Measurements from ENCODE around the gene FAM131C.
A peak's percentile ranks its signal among the peaks of the same experiment; 100 is the strongest.
"Not testable (repeated sequence)": the region's sequence is repeated elsewhere in the genome, so short reads cannot be mapped to it uniquely, and the experiment has no call there.

Gene FAM131C

DNA sequence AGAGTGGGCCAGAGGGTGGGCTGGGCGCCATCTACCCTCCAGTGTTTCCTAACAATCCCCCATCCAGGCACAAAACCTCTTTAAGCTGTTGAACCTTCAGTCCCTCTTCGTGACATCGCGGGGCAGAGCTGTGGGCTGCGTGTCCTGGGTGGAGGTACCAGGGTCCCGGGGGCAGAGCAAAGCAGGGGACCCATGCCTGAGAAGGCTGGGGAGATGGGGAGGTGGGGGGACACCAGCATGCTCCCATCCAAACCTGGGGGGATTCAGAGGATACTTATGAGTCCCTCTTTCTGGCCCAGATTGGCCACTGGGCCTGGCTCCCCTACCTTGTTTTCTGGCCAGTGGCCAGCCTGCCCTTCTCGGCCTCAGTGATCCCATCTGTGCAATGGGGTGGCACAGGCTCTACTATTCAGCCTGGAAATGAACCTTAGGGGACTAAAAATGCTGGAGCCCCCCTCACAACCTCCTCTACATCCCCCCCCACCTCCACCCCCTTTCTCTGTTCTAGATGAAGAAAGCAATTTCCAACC, 40.3 kb downstream of the FAM131C start:
- DNase-seq (ENCODE audit: low spot score) = not testable (repeated sequence)

DNA sequence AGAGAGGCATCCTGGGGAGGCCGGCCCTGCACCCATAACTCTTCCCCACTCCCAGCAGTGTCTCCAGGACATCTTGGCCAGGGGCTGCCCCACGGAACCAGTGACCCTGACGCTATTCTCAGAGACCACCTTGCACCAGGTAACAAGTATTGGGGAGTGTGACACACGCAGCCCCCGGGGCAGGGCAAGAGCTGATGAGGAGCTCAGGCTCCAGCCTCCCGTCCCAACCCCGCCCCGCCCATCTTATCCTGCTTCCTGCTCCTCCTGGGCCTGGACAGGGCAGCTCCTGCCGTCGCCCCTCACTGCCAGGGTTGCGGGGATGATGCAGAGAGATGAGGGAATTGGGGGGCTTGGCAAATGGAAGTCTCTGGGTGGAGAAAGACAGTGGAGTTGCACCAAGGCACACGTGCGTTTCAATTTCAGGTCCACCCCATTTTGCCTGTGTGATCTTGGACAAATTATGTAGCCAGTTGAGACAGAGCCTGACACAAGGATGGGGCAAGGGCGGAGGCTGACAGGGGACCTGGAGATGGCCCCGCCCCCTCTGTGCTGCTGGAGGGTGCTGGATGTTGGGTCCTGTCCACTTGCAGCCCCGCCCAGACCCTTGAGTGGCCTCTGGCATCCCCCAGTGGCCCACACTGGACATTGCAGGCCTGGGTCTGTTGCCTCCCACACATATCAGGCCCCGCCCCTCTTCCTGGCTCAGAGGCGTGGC, 40.9 kb downstream of the FAM131C start:
- DNase-seq (ENCODE audit: low spot score) = peak; percentile 61

DNA sequence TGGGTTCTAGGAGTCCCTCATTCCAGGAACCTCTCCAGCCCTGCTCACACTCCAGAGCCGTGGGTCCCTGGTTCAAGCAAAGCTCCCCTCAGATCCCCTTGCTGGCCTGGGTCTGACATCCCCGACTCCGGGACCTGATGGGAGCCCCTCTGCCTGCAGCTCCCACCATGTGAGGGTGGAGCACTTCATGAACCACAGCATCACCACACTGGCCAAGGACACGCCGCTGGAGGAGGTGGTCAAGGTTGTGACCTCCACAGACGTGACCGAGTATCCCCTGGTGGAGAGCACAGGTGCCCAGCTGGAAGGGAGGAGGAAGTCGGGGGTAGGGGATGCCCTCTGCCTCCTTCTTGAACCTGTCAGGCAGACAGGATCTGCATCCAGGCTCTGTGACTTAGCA, 41.9 kb downstream of the FAM131C start:
- no peak for DNase-seq (ENCODE audit: low spot score)

DNA sequence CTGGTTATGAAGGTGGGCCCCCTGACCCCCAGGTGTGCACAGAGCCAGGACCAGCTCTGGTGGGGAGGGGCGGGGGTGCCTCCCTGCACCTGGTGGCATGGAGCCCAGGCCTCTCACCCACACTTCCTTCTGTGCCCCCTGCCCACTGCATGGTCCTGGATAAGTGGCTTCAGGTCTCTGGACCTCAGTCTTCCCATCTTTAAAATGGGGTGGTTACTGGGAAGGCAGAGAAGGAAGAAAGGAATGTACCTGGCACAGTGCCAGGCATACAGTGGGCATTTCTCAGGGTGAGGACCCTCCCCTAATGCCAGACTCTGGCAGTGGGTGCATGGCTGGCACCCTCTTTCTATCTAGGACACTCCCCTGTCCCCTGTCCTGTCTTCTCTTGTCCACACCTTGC, 44.2 kb downstream of the FAM131C start:
- no peak for DNase-seq (ENCODE audit: low spot score)

DNA sequence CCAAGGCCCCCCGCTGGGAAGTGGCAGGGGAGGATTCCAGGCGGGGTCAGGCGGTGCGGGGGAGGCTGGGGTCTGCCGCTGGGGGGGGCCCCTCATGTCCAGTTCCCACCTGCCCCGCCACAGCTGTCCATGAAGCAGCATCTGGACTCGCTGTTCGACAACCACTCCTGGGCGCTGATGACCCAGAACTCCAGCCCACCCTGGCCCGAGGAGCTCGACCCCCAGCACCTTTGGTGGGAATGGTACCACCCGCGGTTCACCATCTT, 44.5 kb downstream of the FAM131C start:
- DNase-seq (ENCODE audit: low spot score) = not testable (repeated sequence)

DNA sequence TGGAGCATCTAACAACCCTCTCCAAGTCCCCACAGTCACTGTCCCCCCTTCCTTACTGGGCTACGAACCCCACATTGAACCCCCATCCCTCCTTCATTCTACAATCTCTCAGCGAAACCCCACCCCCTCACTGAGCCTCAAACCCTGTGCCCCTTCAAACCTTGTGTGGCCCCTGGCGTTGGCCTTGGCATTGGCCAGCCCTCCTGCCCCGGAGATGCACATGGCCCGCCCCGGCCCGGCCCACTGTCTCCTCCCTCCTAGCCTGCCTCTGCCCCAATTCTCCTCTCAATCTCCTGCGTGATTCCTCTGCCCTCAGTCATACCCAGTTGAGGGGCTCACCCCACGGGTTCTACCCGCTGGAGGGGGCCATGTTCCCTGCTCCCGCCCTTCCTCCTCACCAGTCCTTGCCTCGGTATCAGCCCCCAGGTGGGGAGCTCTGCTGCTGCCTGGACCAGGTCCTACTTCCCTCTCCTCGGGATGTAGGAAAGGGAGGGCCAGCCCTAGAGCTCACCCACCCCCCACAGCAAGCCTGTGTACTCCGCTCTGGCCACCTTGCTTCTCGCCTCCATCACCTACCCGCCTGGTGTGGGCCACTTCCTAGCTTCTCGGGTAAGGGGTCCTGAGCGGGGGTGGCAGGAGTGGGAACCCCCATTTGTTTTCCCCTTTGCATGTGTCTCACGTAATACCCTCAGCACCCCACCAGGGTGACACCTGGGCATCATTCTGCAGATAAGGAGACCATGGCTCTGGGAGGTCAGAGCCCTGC, 45.0 kb downstream of the FAM131C start:
- DNase-seq (ENCODE audit: low spot score) = no peak

DNA sequence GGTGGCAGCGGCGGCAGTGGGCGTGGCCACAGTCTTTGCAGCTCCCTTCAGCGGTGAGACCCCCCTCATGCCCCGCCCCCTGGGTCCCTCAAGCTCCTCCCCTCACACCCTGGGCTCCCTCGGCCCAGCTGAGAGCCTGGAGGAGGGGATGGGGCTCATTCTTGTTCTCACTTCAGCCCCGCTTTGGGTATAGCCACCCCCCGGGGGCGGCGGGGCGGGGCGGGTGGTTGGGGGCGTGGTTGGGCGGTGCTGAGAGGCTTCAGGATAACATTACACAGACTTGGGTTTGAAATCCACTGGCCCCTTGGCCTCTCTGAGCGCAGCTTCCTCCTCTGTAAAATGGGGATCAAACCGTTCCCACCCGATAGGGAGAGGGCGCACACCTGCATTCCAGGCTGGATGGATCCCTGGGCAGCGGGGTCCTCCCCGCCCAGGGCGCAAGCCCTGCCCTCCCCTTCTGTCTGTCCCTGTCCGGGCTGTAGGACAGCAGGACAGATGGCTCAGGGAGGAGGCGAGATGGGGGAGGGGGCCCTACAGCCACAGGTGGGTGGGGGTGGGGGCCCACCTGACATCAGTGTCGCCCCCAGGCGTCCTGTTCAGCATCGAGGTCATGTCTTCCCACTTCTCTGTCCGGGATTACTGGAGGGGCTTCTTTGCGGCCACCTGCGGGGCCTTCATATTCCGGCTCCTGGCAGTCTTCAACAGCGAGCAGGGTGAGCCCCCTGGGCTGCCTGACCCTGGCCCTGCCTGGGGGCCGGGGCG, 46.5 kb downstream of the FAM131C start:
- DNase-seq (ENCODE audit: low spot score) = no peak

DNA sequence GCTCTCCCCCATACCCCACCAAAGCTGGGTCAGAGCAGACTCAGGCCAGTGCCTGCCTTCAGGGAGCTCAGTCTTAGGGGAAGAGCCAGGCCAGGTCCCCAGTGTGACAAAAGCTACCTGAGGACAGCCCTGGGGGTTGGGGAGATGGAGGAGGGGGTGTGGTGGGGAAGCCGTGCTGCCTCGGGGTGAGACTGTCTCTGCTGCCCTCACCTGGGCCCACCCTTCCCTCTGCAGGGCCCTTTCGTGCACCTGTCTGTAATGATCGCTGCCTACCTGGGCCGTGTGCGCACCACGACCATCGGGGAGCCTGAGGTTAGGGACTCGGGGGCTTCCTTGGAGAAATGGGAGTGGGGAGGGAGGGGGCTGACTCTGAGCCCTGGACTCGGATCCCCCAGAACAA, 47.1 kb downstream of the FAM131C start:
- not testable (repeated sequence) for DNase-seq (ENCODE audit: low spot score)

DNA sequence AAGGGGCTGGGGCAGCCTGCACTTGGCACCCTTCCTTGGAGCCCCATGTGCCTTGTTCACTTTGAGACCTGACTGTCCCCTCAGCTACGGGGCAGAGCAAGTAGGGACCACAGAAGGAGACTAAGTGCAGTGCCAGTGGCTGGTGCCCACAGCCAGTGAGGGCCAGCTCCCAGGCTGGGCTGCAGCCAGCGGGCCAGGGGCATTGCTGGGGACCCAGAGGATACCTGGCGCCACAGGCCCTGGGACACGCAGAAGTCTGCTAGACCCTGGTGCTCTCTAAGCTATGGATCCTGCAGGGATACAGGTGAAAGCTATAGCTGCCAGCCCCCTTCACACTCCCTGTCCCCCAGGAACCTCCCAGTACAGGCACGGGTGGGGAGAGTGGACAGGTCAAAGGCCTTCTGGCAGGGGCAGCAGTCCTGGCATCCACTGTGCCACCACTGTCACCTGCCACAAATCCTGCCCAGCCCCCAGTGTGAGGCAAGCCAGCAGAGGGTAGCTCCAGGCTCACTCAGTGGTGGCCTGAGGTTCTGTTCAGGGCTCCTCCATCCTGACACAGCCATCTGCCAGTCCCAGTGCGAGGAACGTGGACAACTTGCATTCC, 50.3 kb downstream of the FAM131C start:
- DNase-seq (ENCODE audit: low spot score) = no peak

DNA sequence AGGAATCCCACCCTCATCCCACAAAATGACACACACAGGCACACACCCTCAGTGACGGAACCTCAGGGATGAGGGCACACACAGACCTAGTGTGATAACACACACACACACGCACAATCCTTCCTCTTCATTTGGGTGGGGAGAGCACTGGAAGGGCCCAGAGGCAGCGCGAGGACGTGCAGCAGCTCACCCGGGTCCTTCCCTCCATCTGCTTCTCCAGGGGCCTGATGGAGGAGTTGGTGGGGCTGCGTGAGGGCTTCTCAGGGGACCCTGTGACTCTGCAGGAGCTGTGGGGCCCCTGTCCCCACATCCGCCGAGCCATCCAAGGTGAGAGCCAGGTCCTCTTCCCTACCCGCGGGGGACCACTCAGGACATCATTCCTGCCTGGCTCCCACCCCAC, 51.1 kb downstream of the FAM131C start:
- no peak for DNase-seq (ENCODE audit: low spot score)

DNA sequence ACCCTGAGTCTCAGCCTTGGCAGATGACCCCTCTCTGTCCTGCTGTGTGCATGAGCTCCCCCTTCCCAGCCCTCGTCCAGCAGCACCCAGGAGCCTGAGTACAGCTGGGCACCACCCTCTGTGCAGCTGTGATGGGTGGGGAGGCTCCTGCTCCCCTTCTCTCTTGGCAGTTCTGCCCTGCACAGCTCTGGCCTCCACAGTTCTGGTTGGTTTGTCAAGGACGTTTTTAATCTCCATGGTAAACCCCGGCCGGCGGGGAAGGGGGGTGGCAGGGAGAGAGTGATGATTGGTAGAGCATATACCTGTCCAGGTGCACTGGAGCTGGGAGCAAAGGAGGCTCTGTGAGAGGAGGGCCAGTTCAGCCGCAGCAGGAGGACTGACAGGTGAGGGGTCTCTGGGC, 51.8 kb downstream of the FAM131C start, which contains the start of gene CLCNKA:
Gene CLCNKA (plus strand): TSS at position 356 of the 400 bp plus-strand sequence. CDS start 584 bp downstream, outside the sequence.
- DNase-seq (ENCODE audit: low spot score) = no peak

DNA sequence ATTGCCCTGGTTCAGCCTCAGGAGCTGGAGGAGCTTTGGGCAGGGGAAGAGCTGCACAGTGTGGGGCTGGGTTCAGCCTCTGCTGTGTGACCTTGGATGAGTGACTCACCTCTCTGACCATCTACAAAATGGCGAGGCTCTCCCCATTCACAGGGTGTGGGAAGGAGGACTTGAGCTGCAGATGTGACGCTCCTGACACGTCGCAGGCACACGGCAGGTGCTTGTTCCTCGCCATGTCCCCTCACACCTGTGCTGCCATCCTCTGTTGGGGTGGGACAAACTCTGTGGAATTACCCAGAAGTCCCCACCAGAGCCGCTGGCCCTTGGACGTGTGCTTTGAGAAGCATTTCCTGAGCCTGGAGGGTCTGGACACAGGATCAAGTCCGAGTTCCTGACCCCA, 52.6 kb downstream of the FAM131C start:
- not testable (repeated sequence) for DNase-seq (ENCODE audit: low spot score)

DNA sequence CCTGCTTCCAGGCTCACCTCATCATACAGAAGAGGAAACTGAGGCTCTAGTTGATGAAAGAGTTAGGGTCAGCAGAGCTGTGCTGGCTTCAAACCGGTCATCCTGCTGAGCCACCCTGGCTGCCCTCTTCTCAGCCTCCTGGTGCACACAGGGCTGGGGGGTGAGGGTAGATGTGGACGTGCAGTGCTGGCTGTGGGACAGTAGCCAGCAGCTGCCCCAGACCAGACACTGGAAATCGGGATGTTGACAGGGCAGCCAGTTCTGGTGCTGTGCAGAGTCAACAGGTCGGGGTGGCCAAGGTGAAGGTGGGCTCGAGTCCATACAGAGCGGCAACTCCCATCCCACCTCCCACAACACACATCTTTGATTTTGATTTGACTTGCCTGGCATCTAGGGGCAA, 53.1 kb downstream of the FAM131C start:
- no peak for DNase-seq (ENCODE audit: low spot score)

DNA sequence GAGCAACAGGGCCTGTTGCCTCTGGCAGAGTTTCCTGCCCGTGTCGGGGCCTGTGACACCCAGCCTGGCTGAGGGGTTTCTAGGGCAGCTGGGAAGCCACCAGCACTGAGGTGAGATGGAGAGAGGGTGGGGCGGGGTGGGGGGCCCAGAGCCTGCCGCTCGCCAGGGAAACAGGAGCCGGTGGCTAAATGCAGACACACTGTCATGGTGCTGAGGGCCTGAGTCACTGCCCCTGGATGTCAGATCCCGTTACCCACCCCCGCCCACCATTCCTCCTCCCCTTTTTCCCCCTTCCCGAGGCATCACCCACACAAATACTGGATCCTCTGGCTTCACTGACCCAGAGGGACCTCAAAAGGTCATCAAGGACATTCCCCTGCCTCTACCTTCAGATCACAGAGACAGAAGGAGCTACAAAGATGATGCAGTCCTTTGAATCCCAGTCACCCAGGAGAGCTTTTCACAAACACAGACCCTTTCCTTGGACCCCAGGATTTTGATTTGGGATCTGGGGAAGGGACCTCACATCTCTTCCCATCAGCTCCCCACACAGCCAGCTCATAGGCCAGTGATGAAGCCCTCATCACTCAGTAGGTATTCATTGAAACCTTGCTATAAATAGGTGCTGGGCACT, 53.7 kb downstream of the FAM131C start:
- DNase-seq (ENCODE audit: low spot score) = no peak

DNA sequence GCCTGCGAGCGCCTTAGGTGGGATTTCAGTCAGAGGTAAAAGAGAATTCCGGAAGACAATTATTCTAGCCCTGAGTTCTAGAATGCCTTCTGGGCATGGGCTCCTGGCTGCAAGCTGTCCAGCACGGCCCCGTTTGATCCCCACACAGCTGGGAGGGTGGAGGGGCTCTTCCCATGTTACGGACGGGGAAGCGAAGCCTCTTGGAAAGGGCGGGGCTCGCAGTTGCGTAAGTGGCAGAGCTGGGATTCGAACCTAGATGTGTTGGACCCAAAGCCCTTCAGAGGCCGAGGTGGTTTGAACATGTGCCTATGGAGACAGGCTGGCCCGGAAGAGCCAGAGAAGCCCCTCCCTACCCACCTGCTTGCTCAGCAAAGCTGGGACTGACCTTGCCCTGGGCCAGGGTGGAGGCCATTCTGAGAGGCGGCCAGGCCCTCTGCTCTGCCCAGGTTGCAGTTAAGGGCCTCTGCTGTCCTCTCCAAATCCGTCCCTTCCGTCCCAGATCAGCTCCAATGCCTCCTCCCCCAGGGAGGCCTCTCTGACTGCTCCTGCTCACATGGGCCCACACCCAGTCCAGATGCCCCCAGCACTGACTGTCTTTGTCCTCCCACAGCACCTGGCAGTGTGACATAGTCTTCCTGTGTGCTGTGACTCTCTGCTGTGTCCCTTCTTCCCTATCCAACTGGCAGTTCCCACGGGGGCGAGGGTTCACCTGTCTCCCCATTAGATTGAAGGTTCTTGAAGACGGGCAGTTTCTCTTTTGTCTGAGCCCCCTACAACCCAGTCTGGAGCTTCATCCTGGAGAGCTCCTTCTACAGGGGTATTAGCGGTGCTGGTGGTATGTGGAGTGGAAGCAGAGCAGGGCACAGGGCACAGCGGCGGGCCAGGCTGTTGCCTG, 54.5 kb downstream of the FAM131C start:
- DNase-seq (ENCODE audit: low spot score) = no peak

DNA sequence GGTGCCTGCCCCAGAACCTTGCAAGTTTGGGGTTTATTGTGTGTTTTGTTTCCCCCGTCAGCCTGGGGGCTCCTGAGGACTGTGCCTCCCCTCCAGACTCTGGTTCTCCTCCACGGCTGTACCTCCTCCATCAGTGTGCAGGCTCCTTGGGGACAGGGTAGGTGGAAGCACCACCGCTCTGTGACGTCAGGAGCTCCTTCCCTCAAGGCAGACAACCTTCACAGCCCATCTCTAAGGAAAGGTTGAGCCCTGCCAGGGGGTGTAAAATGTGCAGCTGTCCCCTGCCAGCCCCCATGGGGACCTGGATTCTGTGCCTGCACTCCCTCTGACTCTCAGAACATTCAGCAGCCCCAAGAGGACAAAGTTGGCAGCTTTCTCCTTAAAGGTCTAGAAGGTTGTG, 55.1 kb downstream of the FAM131C start:
- DNase-seq (ENCODE audit: low spot score) = no peak

DNA sequence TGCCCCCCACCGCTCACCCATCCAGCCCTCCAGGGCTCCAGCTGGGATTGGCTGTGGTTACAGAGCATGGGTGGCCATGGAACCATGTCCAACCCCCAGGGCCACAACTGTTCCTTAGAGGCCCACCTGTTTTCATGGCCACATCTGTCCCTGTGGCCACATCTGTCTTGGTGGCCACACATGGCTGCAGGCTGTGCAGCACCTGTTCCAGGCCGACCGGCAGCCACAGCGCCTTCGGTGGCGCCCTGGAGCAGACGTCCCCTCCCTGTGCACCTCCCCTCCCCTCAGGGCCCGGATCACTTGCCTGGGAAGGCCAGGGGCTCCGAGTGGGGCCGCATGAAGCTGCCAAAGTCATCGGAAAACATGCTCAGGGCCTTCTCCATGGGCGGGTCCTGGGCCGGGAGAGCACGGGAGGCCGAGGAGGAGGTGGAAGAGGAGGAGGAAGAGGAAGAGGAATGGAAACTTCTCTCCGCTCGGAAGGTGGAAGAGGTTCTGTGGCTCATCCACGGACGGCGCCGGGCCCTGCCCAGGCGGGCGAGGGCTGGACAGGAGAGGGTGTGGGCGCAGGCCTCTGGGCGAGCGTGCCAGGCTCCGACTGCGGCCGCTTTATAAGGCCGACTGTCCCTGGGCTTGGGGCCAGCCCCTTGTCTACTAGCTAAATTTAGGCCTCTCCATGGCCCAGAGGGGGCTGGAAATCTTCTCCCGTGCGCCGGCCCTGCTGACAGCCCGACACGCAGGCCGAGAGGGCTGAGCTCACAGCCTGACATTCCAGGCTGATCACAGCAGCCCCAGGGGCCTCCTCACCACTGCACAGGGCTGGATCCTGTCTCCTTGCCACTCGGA, 55.8 kb downstream of the FAM131C start, which contains the start of gene HSPB7:
Gene HSPB7 (minus strand): TSS at position 583 of the 843 bp plus-strand sequence. CDS start 80 bp downstream, at position 503.
- DNase-seq (ENCODE audit: low spot score) = no peak

DNA sequence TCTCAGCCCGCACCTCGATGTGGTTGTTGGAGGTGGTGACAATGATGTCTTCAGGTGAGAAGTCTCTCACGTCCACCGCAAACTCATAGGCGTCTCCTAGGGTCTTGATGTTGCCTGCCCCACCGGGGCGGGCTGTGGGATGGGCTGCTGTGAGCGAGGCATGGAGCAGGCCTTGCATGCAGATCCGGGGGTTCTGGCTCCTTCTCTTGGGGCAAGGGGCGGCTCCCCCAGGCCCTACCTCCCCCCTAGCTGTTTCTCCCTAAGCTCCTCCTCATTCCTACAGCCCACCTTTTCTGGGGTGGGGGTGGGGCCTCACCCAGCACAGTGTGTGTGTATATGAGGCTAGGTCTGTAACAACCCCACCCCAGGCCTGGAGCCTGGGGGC, 56.4 kb downstream of the FAM131C start:
- DNase-seq (ENCODE audit: low spot score) = no peak

DNA sequence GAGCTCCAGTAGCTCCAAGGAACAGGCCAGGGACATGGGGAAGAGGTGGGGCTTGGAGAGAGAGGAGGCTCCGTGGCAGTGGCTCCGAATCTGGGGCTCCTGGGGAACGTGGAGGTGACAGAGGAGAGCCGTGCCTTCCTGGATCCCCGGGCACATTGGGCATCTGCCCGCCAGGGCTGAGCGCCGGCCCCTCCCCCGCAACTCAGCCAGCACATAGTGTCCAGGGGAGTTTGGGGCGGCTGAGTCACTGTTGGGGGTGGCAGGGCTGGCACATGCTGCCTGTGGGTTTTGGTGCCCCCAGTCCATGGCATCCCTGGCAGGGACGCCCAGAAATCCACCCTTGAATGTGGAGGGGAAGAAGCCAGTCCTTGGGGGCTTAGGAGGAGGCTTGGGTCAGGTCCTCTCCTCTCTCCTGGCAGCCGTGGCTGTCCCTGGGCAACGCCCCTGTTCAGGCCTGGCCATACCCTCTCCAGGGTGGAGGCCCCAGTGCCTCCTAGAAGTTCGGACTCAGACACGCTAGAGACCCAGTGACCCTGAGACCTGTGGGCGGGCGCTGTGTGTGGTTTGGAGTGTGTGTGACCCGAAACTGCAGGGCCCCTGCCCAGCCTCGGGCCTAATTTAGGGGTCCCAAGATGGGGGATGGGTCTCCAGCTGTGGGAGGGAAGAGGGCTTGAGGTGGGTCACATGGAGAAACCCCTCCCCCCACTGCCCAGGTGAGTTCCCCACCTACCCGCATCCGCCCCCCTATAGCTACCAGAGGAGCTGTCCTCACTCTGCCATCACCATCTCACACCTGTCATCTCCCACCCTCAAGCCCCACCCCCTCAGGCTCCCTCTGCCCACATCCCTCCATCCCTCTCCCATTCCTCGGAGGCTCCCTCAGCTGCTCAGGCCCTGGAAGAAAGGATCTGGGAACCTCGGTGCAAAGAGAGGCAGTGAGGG, 57.2 kb downstream of the FAM131C start:
- DNase-seq (ENCODE audit: low spot score) = no peak

Data from hematopoietic multipotent progenitor cell treated with erythropoietin and hydrocortisone succinate and interleukin-3 and kit ligand, for 15 days (in vitro differentiated cells).